GM18867 (cell line): Measurements from ENCODE around the gene NSMCE4A.
"Not testable (repeated sequence)": the region's sequence is repeated elsewhere in the genome, so short reads cannot be mapped to it uniquely, and the experiment has no call there.

Experiments
- ATAC-seq: cut with Tn5 transposase; IDR thresholded peaks from one replicate; pipeline ENCODE4 v1.9.1; 2021; ENCODE audit warnings: mild to moderate bottlenecking, moderate library complexity; ENCODE audit not compliant: unreplicated experiment

NSMCE4A gene

DNA sequence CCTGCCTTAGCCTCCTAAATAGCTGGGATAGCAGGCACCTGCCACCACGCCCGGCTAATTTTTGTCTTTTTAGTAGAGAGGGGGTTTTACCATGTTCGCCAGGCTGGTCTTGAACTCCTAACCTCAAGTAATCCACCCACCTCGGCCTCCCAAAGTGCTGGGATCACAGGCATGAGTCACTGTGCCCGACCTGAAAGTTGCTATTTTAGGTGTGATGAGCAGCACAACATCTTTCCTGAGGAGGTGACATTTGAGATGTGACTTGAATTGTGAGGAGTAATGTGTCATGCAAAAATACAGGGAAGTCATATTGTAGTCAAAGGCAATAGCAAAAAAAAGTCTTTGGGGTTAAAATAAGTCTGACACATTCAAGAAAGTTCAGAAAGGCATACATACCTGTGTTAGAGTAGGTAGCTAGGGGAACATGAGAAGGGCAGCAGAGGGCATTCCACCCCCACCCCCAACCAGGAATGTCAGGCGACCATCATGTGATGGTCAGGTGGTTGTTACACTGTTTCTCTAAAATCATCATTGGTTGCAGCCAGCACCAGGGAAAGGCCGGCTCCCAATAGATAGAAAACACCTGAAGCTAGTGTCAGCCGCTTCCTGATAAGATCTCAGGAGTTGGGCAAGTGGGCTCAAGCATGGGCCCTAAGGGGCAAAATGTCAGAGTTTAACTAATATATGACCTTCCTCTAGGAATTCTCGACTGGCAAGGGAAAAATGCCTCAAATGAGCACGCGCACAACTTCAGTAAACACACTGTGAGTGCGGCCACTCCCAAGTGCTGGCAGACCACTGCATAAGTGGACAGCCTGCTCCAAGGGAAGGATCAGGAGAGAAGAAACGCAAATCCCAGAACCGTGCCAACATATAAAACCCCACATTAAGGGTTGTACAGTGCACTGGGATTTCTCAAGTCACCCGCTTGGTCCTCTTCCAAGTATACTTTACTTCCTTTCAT is 13.6 kb upstream of the NSMCE4A start, which contains the start of gene TACC2:
TACC2 (plus strand) TSS at position 803 of the 964 bp plus-strand sequence. CDS start 32,819 bp downstream, outside the sequence.
- ATAC-seq: no peak

DNA sequence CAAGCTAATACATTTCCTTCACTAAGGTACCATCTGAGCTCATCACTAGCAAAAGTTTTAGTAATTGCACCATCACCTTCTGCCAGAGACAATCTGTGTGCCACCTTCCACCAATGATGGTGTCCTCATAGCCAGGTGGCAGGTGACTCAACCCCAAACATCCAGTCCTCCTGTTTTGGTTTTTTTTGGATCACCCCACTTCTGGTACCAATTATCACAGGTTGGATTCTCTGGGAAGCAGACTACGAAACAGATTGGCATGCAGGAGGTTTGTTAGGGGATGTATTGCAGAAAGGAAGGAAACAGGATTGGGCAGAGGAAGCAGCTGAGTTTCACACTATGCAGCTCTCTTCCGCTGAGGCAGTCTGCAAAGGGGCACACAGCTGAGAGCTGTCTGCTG is 9.4 kb upstream of the NSMCE4A start:
- ATAC-seq: no peak

DNA sequence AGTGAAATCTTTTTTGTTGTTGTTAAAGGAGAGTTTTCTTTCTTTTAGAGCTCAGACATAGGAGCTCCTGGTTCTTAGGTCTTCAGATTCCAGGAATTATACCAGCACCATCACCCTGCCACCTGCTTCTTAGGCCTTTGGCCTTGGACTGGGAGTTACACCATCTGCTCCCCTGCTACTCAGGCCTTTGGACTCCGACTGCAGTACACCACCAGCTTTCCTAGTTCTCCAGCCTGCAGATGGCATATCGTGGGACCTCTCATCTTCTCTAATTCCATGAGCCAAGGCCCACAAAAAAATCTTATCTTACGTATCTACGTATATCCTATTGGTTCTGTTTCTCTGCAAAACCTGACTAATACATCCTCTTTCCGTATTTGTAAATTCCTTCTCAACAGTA is 8.8 kb upstream of the NSMCE4A start:
- no peak for ATAC-seq

DNA sequence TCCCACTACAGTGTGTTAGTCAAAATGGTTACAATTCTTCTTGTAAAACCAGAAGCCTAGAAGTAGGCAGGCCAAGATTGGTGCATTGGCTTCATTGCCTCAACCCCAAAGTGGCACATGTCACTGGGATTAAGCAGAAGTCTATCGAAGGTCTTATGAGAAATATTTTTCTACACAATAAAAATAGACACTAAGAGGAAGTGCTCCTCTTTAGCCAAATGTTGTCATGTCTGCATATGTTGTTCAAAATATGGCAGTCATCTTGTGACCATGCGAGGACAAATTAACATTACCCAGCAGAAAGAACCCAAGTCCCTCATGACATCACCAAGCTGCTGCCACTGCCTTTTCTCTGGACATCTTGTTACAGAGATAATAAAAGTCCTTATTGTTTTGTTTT is 6.3 kb upstream of the NSMCE4A start:
- ATAC-seq: no peak

DNA sequence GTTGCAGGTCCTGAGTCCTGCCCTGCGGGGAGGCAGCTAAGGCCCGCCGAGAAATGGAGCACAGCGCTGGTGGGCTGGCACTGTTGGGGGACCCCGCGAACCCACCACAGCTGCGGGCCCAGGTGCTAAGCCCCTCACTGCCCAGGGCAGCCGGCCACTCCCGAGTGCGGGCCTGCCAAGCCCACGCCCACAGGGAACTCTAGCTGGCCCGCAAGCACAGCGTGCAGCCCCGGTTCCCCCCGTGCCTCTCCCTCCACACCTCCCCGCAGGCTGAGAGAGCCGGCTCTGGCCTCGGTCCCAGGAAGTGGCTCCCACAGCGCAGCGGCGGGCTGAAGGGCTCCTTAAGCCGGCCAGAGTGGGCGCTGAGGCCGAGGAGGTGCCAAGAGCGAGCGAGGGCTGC is 3.5 kb upstream of the NSMCE4A start:
- no peak for ATAC-seq

DNA sequence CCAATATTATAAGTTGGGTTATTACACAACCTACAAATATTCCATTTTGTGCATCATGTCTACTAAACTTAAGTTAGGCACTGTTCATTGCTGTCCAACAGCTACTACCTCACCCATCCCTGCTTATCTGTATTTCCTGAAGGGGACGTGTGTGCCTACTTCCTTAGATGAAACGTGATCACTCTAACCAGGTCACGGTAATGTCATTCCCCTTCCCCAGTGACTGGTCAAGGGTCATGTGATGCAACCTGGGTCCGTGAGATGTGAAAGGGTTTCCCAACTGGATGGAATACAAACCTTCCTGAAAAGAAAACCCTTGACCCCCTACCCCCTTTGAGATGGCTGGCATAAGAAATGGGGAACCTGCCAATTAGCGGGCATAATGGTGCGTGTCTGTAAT is 1.6 kb upstream of the NSMCE4A start:
- no peak for ATAC-seq

DNA sequence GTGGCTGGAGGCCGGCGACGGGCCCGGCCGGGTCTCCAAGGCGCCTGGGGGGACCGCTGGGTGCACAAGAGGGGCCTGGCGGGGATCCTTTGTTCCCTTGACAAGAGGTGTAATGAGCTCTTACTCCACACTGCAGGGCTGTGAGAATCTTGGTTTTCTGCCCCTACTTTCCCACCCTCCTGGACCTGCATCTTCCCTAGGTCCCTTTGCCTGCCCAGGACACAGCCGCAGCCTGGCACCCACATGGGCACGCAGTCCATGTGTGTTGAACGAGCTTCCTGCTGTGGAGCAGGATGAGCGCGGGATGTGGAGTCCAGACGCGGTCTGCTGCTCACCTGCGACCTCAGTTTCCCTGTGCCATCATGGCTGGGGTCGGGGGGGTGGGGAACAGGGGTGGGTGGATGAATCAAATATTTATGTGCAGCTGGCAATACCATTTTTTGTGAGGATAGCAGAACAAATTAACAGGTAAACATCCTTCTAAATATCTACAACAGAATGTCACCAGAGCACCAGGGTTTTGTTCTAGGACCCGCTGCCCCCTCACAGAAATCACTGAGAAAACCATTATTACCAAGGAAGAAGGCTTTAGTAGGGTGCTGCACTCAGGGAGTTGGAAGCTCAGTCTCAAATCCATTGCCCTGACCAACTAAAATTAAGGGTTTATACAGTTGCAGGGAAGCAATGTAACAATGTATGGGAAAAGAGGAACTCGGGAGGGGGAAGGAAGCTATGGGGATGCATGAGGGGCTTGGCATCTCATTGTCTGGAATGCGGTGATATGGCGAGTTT is 474 bp upstream of the NSMCE4A start:
- ATAC-seq: no peak

DNA sequence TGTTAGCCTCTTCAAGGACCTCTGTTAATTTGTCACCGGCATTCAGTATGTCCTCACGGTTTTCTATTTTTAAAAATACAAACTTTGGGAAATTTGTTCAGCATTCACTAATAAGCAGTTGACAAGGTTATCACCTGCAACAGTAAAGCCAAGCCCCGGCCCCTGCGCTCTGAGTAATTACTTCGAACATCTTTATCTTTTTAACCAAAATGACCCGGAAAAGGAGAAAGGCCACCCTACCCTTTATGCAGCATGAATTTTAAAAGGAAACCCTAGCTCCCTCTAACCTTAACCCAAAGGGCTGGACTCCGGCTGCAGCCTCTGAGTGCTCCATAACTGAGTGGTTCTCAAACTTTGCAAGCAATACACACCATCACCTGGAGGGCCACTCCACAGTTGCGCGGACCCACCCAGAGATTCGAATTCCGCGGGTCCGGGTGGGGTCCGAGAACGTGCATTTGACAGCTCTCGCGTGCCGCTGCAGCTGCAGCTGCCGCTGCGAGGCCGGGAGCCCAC is 940 bp downstream of the NSMCE4A start:
- no peak for ATAC-seq

DNA sequence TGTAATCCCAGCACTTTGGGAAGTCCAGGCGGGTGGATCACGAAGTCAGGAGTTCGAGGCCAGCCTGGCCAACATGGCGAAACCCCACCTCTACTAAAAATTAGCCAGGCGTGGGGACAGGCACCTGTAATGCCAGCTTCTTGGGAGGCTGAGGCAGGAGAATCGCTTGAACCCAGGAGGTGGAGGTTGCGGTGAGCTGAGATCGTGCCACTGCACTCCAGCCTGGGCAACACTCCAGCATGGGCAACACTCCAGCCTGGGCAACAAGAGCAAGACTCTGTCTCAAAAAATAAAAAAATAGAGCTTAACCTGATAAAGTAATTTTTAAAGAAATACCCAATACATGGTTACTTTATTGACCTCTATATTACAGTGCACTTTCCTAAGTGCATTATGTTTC is 5.9 kb downstream of the NSMCE4A start:
- not testable (repeated sequence) for ATAC-seq

GRCh38 chr10:121965996-121966395 is 9.0 kb downstream of the NSMCE4A start:
- ATAC-seq: no peak

DNA sequence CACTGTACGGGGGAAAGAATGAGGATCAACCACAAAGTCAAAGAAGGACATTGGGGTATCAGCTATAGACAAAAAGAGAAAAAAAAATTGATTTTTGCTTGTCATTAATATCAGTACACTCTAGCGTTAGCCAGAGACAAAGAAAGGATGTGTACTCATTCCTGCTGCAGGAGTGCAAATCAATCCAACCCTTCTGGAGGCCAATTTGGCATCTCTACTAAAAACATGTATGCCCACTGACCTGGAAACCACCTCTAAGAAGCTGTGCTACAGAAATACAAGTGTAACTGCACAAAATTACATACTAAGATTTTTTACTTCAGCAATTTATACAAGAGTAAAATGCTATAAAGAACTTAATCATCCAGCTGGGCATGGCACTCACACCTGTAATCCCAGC is 13.6 kb downstream of the NSMCE4A start:
- ATAC-seq: no peak

GRCh38 chr10:121959671-121960070 is 15.3 kb downstream of the NSMCE4A start:
- no peak for ATAC-seq

- no peak for ATAC-seq
Measured at GRCh38 chr10:121956111-121957061, 18.6 kb downstream of the NSMCE4A start.

DNA sequence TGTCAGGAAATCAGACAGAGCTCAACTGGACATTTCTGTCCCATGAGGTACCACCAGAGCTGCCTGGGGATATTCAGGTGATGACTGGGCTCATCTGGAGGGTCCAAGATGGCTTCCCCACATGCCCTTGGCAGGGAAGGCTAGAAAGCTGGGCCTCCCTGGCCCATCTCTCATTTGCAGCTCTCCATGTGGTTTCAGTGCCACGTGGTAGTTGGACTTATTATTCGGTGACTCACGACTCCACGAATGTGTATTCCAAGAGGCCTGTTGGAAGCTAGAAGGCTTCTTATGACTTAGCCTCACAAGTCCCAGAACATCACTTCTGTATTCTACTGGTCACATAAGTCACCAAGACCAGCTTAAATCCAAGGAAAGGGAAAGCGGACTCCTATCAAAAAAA is 22.8 kb downstream of the NSMCE4A start:
- no peak for ATAC-seq

- no peak for ATAC-seq
Measured at GRCh38 chr10:121949451-121949850, 25.6 kb downstream of the NSMCE4A start.

- ATAC-seq: no peak
Measured at GRCh38 chr10:121949049-121949448, 26.0 kb downstream of the NSMCE4A start.

GRCh38 chr10:121947343-121948330 is 27.4 kb downstream of the NSMCE4A start:
- no peak for ATAC-seq

DNA sequence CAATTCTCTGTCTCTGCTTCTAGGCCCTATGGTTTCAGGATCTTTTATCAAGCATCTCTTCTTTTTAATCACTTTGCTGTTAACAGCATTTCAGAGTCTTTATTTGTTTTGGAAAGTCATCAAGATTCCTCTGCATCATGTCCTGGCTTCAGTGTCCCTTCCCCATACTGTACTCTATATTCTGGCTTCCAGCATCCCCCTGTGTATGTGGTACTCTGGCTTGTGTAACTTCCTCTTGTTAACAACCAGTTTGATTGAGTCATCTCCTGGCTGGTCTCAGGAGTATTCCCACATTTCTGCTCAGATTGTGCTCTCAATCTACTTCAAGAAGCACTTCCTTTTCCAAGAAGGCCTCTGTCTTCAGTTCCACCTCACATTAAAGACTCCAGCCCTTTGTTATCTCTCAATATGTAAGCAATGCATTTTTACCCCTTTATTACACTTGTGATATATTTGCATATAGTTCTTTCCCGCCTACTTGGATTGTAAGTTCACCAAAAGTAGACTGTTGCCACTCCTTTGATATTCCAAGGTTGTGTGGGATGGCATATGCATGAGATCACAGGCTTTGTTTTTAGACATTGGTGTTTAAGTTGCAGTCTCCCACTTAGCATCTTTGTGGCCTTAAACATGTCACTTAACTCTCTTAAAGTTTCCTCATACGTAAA is 32.1 kb downstream of the NSMCE4A start:
- ATAC-seq: no peak

- ATAC-seq: no peak
Measured at GRCh38 chr10:121941532-121941931, 33.5 kb downstream of the NSMCE4A start.
